ENCODE results near the gene TRIP6.

Gene TRIP6

GRCh38 chr7:100865938-100866728 is 1.1 kb upstream of the TRIP6 start:
- peak; percentile 32 for DNase-seq (ENCODE audit: extremely low read depth, low read depth)
- TF ChIP-seq, protein P1, sequence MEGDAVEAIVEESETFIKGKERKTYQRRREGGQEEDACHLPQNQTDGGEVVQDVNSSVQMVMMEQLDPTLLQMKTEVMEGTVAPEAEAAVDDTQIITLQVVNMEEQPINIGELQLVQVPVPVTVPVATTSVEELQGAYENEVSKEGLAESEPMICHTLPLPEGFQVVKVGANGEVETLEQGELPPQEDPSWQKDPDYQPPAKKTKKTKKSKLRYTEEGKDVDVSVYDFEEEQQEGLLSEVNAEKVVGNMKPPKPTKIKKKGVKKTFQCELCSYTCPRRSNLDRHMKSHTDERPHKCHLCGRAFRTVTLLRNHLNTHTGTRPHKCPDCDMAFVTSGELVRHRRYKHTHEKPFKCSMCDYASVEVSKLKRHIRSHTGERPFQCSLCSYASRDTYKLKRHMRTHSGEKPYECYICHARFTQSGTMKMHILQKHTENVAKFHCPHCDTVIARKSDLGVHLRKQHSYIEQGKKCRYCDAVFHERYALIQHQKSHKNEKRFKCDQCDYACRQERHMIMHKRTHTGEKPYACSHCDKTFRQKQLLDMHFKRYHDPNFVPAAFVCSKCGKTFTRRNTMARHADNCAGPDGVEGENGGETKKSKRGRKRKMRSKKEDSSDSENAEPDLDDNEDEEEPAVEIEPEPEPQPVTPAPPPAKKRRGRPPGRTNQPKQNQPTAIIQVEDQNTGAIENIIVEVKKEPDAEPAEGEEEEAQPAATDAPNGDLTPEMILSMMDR (IDR thresholded peaks at IDR 0.05; ENCODE audit: low read depth, low read length): no peak

- DNase-seq (ENCODE audit: extremely low read depth, low read depth): no peak
- TF ChIP-seq, protein P1 (IDR thresholded peaks at IDR 0.05; ENCODE audit: low read depth, low read length): no peak
Measured at GRCh38 chr7:100866729-100867039, 503 bp upstream of the TRIP6 start.

GRCh38 chr7:100867776-100868485 is 744 bp downstream of the TRIP6 start:
- TF ChIP-seq, protein P1 (IDR thresholded peaks at IDR 0.05; ENCODE audit: low read depth, low read length): no peak
- no peak for DNase-seq (ENCODE audit: extremely low read depth, low read depth)

GRCh38 chr7:100873599-100874299 is 6.6 kb downstream of the TRIP6 start:
- no peak for DNase-seq (ENCODE audit: extremely low read depth, low read depth)
- TF ChIP-seq, protein P1 (IDR thresholded peaks at IDR 0.05; ENCODE audit: low read depth, low read length): no peak

- TF ChIP-seq, protein P1 (IDR thresholded peaks at IDR 0.05; ENCODE audit: low read depth, low read length): no peak
- DNase-seq (ENCODE audit: extremely low read depth, low read depth): no peak
Measured at GRCh38 chr7:100874300-100874576, 7.1 kb downstream of the TRIP6 start.

GRCh38 chr7:100874577-100875355 is 7.6 kb downstream of the TRIP6 start, which contains the start of gene SRRT:
Gene SRRT (plus strand): TSS chr7:100875103. CDS start chr7:100875591, 488 bp downstream.
- DNase-seq (ENCODE audit: extremely low read depth, low read depth): peak; percentile 94
- TF ChIP-seq, protein P1 (IDR thresholded peaks at IDR 0.05; ENCODE audit: low read depth, low read length): no peak
